ENCODE measurements around the gene SMDT1.
A peak's percentile ranks its signal among the peaks of the same experiment; 100 is the strongest.
"Not testable (repeated sequence)": the region's sequence is repeated elsewhere in the genome, so short reads cannot be mapped to it uniquely, and the experiment has no call there.

SMDT1 gene

GRCh38 chr22:42080287-42080686, 787 bp downstream of the SMDT1 start:
- no peak for TF ChIP-seq CTCF (conservative IDR thresholded peaks at IDR 0.05)

GRCh38 chr22:42083119-42083518, 3.6 kb downstream of the SMDT1 start:
- H3K27ac ChIP-seq, result peak overlapping the region; percentile 95
- TF ChIP-seq CTCF (conservative IDR thresholded peaks at IDR 0.05), result no peak

More at GRCh38 chr22:42080287-42080686, 787 bp downstream of the SMDT1 start:
- H3K27ac ChIP-seq, result peak overlapping the region; percentile 95

GRCh38 chr22:42084874-42085273, 5.4 kb downstream of the SMDT1 start:
- no peak overlapping the region for H3K27ac ChIP-seq
- no peak for TF ChIP-seq CTCF (conservative IDR thresholded peaks at IDR 0.05)

- no peak overlapping the region for H3K27ac ChIP-seq
- TF ChIP-seq CTCF (conservative IDR thresholded peaks at IDR 0.05), result no peak
Observed at GRCh38 chr22:42086051-42086450, 6.6 kb downstream of the SMDT1 start.

GRCh38 chr22:42090596-42091454, 11.3 kb downstream of the SMDT1 start, which contains the start of gene NDUFA6:
TSS of gene NDUFA6 (minus strand) at chr22:42090772. CDS start at chr22:42090744, 28 bp downstream.
- peak; percentile 94 for TF ChIP-seq CTCF (conservative IDR thresholded peaks at IDR 0.05)

GRCh38 chr22:42091455-42091782, 11.9 kb downstream of the SMDT1 start:
- peak overlapping the region; percentile 95 for H3K27ac ChIP-seq
- TF ChIP-seq CTCF (conservative IDR thresholded peaks at IDR 0.05), result no peak

More at GRCh38 chr22:42090596-42091454, 11.3 kb downstream of the SMDT1 start, which contains the start of gene NDUFA6:
- H3K27ac ChIP-seq, result peak within 1 kb of the TSS; percentile 95

GRCh38 chr22:42101199-42101598, 21.7 kb downstream of the SMDT1 start:
- H3K27ac ChIP-seq, result no peak overlapping the region
- TF ChIP-seq CTCF (conservative IDR thresholded peaks at IDR 0.05), result no peak

GRCh38 chr22:42104332-42104860, 24.9 kb downstream of the SMDT1 start:
- not testable (repeated sequence) for H3K27ac ChIP-seq
